NT2/D1 (cell line): ENCODE measurements around the gene MARCHF9.

Experiments used
- DNase-seq: peaks from one replicate; pipeline ENCODE4 v3.0.0-alpha.2; 2011; ENCODE audit warnings: low read depth, low spot score
- H3K27me3 ChIP-seq: 2 replicates; pipeline ENCODE4 v1.6.0; 2011; ENCODE audit warnings: mild to moderate bottlenecking; ENCODE audit not compliant: insufficient read length, insufficient read depth
- H3K36me3 ChIP-seq: 2 replicates; pipeline ENCODE4 v1.6.1; 2011; ENCODE audit warnings: mild to moderate bottlenecking, low read length, mixed read lengths; ENCODE audit not compliant: insufficient read depth, insufficient read length
- H3K4me1 ChIP-seq: 2 replicates; pipeline ENCODE4 v1.5.1; 2011; ENCODE audit not compliant: insufficient read depth, insufficient read length
- H3K4me3 ChIP-seq: 2 replicates; pipeline ENCODE4 v1.5.1; 2011; ENCODE audit warnings: low read depth; ENCODE audit not compliant: insufficient read length
- H3K9ac ChIP-seq: 2 replicates; pipeline ENCODE4 v1.6.0; 2011; ENCODE audit warnings: low read depth; ENCODE audit not compliant: insufficient read length
- H3K9me3 ChIP-seq: 2 replicates; pipeline ENCODE4 v1.5.1; 2011; ENCODE audit warnings: mild to moderate bottlenecking, low read length; ENCODE audit not compliant: insufficient read depth
- SUZ12 ChIP-seq: IDR thresholded peaks from 2 replicates; pipeline ENCODE4 v1.6.1; 2011; ENCODE audit not compliant: insufficient read length, insufficient read depth; ENCODE audit errors: extremely low read depth
- YY1 ChIP-seq: IDR thresholded peaks from 2 replicates; pipeline ENCODE4 v1.6.1; 2011; ENCODE audit not compliant: insufficient read length, insufficient read depth
- ZNF274 ChIP-seq: IDR thresholded peaks from 2 replicates; pipeline ENCODE4 v1.6.1; 2011; ENCODE audit warnings: mild to moderate bottlenecking, low read depth, low read length

Gene MARCHF9

GRCh38 chr12:57737467-57738460 lies 17.1 kb upstream of the MARCHF9 start:
- no peaks in the 10 kb centered on the region for H3K9me3 ChIP-seq
- H3K4me1 ChIP-seq: peaks cover 6% of the 10 kb centered on the region
- no peak for DNase-seq
- H3K4me3 ChIP-seq: peak overlapping the region; percentile 44
- H3K36me3 ChIP-seq: no peaks in the 10 kb centered on the region
- H3K27me3 ChIP-seq: peaks cover 89% of the 10 kb centered on the region
- TF ChIP-seq YY1 (no peak), ZNF274 (no peak), SUZ12 (peak; percentile 65)
- H3K9ac ChIP-seq: peak overlapping the region; percentile 44

DNA sequence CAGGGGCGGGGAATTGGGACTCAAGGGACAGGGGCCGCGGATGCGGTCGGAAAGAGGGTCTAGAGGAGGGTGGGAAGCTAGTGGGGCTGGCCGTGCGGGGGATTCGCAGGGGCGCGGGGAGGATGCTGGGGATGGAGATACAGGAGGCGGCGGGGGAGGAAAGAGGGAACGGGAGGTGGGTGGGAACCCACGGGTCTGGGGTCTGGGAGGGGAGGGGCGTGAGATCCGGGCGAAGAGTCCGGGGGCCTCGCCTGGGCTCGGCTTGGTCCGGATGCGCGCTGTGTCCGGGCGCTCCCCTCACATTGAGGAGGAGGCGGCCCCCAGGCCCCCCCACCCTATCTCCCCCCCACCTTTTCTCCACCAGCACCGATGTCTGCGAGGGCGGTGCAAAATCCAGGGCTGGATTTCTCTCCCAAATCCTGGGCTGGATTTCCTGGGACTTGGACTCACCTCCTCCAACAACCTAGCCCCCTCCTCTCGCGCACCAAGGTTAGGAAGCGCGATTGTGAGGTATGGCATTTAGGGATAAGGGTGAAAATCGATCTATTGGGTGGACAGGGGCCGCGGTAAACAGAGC lies 16.2 kb upstream of the MARCHF9 start, which contains the start of gene AGAP2:
AGAP2 (minus strand) TSS at position 82 of the 577 bp plus-strand sequence. CDS start 496 bp downstream, outside the sequence.
- H3K9ac ChIP-seq: peak within 1 kb of the TSS; percentile 46
- peak within 1 kb of the TSS; percentile 44 for H3K4me3 ChIP-seq
- H3K27me3 ChIP-seq: peaks cover 80% of the 10 kb centered on the region
- H3K36me3 ChIP-seq: no peaks in the 10 kb centered on the region
- no peak for DNase-seq
- H3K9me3 ChIP-seq: no peaks in the 10 kb centered on the region
- TF ChIP-seq ZNF274 (no peak), YY1 (no peak), SUZ12 (no peak)
- peaks cover 6% of the 10 kb centered on the region for H3K4me1 ChIP-seq

GRCh38 chr12:57739387-57739786 lies 15.5 kb upstream of the MARCHF9 start:
- no peak for TF ChIP-seq SUZ12
- no peak for TF ChIP-seq YY1
- TF ChIP-seq ZNF274: no peak
- Histone ChIP-seq H3K4me1 (peaks cover 6% of the 10 kb centered on the region), H3K4me3 (no peak overlapping the region), H3K27me3 (peaks cover 73% of the 10 kb centered on the region), H3K9ac (no peak overlapping the region), H3K36me3 (no peaks in the 10 kb centered on the region), H3K9me3 (no peaks in the 10 kb centered on the region)
- no peak for DNase-seq

GRCh38 chr12:57739914-57740538 lies 14.9 kb upstream of the MARCHF9 start:
- H3K27me3 ChIP-seq: peaks cover 67% of the 10 kb centered on the region
- H3K9me3 ChIP-seq: no peaks in the 10 kb centered on the region
- DNase-seq: no peak
- no peak for TF ChIP-seq YY1
- TF ChIP-seq SUZ12: no peak
- TF ChIP-seq ZNF274: no peak
- peaks cover 6% of the 10 kb centered on the region for H3K4me1 ChIP-seq
- H3K9ac ChIP-seq: no peak overlapping the region
- no peak overlapping the region for H3K4me3 ChIP-seq
- no peaks in the 10 kb centered on the region for H3K36me3 ChIP-seq

- DNase-seq: no peak
- Histone ChIP-seq H3K4me1 (peaks cover 6% of the 10 kb centered on the region), H3K36me3 (peaks cover 1% of the 10 kb centered on the region), H3K4me3 (no peak overlapping the region), H3K9me3 (no peaks in the 10 kb centered on the region), H3K27me3 (peaks cover 59% of the 10 kb centered on the region), H3K9ac (no peak overlapping the region)
- TF ChIP-seq SUZ12 (no peak), ZNF274 (no peak), YY1 (no peak)
These were observed 14.1 kb upstream of the MARCHF9 start for GRCh38 chr12:57740656-57741412.

DNA sequence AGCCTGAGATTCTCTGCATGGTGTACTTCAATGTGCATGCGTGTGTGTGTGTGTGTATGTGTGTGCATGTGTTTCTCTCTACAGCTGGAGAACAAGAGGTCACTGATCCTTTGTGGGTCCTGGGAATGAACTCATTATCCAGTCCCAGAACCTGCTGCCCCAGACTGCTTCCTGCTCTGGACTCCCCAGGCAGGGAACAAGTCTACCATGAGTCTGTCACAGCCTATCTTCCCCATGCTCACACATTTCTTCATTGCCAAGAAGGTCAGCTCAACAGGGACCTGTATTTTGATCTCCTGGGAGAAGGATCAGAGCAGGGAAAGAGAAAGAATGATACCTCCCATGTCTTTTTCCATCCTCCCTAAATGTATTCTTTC lies 13.5 kb upstream of the MARCHF9 start:
- Histone ChIP-seq H3K4me3 (no peak overlapping the region), H3K9ac (no peak overlapping the region), H3K36me3 (peaks cover 7% of the 10 kb centered on the region), H3K4me1 (peaks cover 6% of the 10 kb centered on the region), H3K27me3 (peaks cover 53% of the 10 kb centered on the region), H3K9me3 (no peaks in the 10 kb centered on the region)
- no peak for DNase-seq
- TF ChIP-seq ZNF274 (no peak), SUZ12 (no peak), YY1 (no peak)
